ENCODE results near the gene DNAJB1.
A peak's percentile ranks its signal among the peaks of the same experiment; 100 is the strongest.
"Not testable (repeated sequence)": the region's sequence is repeated elsewhere in the genome, so short reads cannot be mapped to it uniquely, and the experiment has no call there.

The DNAJB1 gene

GRCh38 chr19:14545716-14546082 lies 27.5 kb upstream of the DNAJB1 start:
- no peaks in the 10 kb centered on the region for H3K9me3 Mint-ChIP-seq
- no peak overlapping the region for H3K4me3 Mint-ChIP-seq
- no peaks in the 10 kb centered on the region for H3K27me3 Mint-ChIP-seq
- DNase-seq (ENCODE audit: low spot score in 2 of 2) (no peak), ATAC-seq (replicated peaks; ENCODE audit: extremely low read depth, poor library complexity, severe bottlenecking) (no peak)
- H3K4me1 Mint-ChIP-seq = peaks cover 29% of the 10 kb centered on the region
- peaks cover 27% of the 10 kb centered on the region for H3K36me3 Mint-ChIP-seq (ENCODE audit: insufficient read depth)
- no peak overlapping the region for H3K27ac Mint-ChIP-seq (ENCODE audit: low read depth)

GRCh38 chr19:14544977-14545715 lies 26.9 kb upstream of the DNAJB1 start:
- Mint-ChIP-seq H3K4me3 (no peak overlapping the region), H3K9me3 (no peaks in the 10 kb centered on the region), H3K27ac (ENCODE audit: low read depth) (no peak overlapping the region), H3K27me3 (no peaks in the 10 kb centered on the region), H3K36me3 (ENCODE audit: insufficient read depth) (peaks cover 26% of the 10 kb centered on the region), H3K4me1 (peaks cover 27% of the 10 kb centered on the region)
- ATAC-seq (replicated peaks; ENCODE audit: extremely low read depth, poor library complexity, severe bottlenecking) (no peak), DNase-seq (ENCODE audit: low spot score in 2 of 2) (no peak)

- Mint-ChIP-seq H3K4me1 (peaks cover 22% of the 10 kb centered on the region), H3K9me3 (no peaks in the 10 kb centered on the region), H3K4me3 (no peak overlapping the region), H3K27ac (ENCODE audit: low read depth) (no peak overlapping the region), H3K36me3 (ENCODE audit: insufficient read depth) (peaks cover 26% of the 10 kb centered on the region), H3K27me3 (no peaks in the 10 kb centered on the region)
- ATAC-seq (replicated peaks; ENCODE audit: extremely low read depth, poor library complexity, severe bottlenecking) (no peak), DNase-seq (ENCODE audit: low spot score in 2 of 2) (no peak)
Observed at GRCh38 chr19:14544047-14544446, 25.9 kb upstream of the DNAJB1 start.

GRCh38 chr19:14542711-14543328 lies 24.6 kb upstream of the DNAJB1 start:
- Mint-ChIP-seq H3K27me3 (no peaks in the 10 kb centered on the region), H3K27ac (ENCODE audit: low read depth) (no peak overlapping the region), H3K9me3 (no peaks in the 10 kb centered on the region), H3K4me1 (peaks cover 26% of the 10 kb centered on the region), H3K4me3 (no peak overlapping the region), H3K36me3 (ENCODE audit: insufficient read depth) (peaks cover 19% of the 10 kb centered on the region)
- no peak for DNase-seq (ENCODE audit: low spot score in 2 of 2)
- ATAC-seq (replicated peaks; ENCODE audit: extremely low read depth, poor library complexity, severe bottlenecking) = no peak

- peaks cover 26% of the 10 kb centered on the region for H3K4me1 Mint-ChIP-seq
- H3K9me3 Mint-ChIP-seq; DNase-seq (ENCODE audit: low spot score in 2 of 2); H3K4me3 Mint-ChIP-seq; H3K27me3 Mint-ChIP-seq; H3K27ac Mint-ChIP-seq (ENCODE audit: low read depth); ATAC-seq (replicated peaks; ENCODE audit: extremely low read depth, poor library complexity, severe bottlenecking): not testable (repeated sequence)
- H3K36me3 Mint-ChIP-seq (ENCODE audit: insufficient read depth) = peaks cover 21% of the 10 kb centered on the region
Observed at GRCh38 chr19:14541979-14542378, 23.8 kb upstream of the DNAJB1 start.

- peaks cover 19% of the 10 kb centered on the region for H3K36me3 Mint-ChIP-seq (ENCODE audit: insufficient read depth)
- H3K27ac Mint-ChIP-seq (ENCODE audit: low read depth) = no peak overlapping the region
- H3K9me3 Mint-ChIP-seq = no peaks in the 10 kb centered on the region
- H3K4me1 Mint-ChIP-seq = peaks cover 26% of the 10 kb centered on the region
- no peaks in the 10 kb centered on the region for H3K27me3 Mint-ChIP-seq
- ATAC-seq (replicated peaks; ENCODE audit: extremely low read depth, poor library complexity, severe bottlenecking) (no peak), DNase-seq (ENCODE audit: low spot score in 2 of 2) (no peak)
- H3K4me3 Mint-ChIP-seq = no peak overlapping the region
Observed at GRCh38 chr19:14540741-14541525, 22.7 kb upstream of the DNAJB1 start.

GRCh38 chr19:14536926-14537692 lies 18.9 kb upstream of the DNAJB1 start:
- no peak overlapping the region for H3K4me3 Mint-ChIP-seq
- H3K4me1 Mint-ChIP-seq = peaks cover 15% of the 10 kb centered on the region
- ATAC-seq (replicated peaks; ENCODE audit: extremely low read depth, poor library complexity, severe bottlenecking) = no peak
- no peaks in the 10 kb centered on the region for H3K27me3 Mint-ChIP-seq
- no peak for DNase-seq (ENCODE audit: low spot score in 2 of 2)
- H3K36me3 Mint-ChIP-seq (ENCODE audit: insufficient read depth) = peaks cover 16% of the 10 kb centered on the region
- H3K27ac Mint-ChIP-seq (ENCODE audit: low read depth) = no peak overlapping the region
- no peaks in the 10 kb centered on the region for H3K9me3 Mint-ChIP-seq

- no peaks in the 10 kb centered on the region for H3K9me3 Mint-ChIP-seq
Observed at GRCh38 chr19:14533450-14533849, 15.3 kb upstream of the DNAJB1 start.

GRCh38 chr19:14530506-14530905 lies 12.3 kb upstream of the DNAJB1 start:
- Mint-ChIP-seq H3K9me3 (no peaks in the 10 kb centered on the region), H3K4me1 (peaks cover 13% of the 10 kb centered on the region), H3K36me3 (ENCODE audit: insufficient read depth) (peaks cover 21% of the 10 kb centered on the region), H3K4me3 (peak overlapping the region; percentile 97), H3K27me3 (no peaks in the 10 kb centered on the region), H3K27ac (ENCODE audit: low read depth) (no peak overlapping the region)
- ATAC-seq (replicated peaks; ENCODE audit: extremely low read depth, poor library complexity, severe bottlenecking) (no peak), DNase-seq (ENCODE audit: low spot score in 2 of 2) (no peak)

More at GRCh38 chr19:14533450-14533849, 15.3 kb upstream of the DNAJB1 start:
- H3K4me3 Mint-ChIP-seq = no peak overlapping the region
- peaks cover 18% of the 10 kb centered on the region for H3K4me1 Mint-ChIP-seq
- H3K36me3 Mint-ChIP-seq (ENCODE audit: insufficient read depth) = peaks cover 23% of the 10 kb centered on the region
- no peak overlapping the region for H3K27ac Mint-ChIP-seq (ENCODE audit: low read depth)
- ATAC-seq (replicated peaks; ENCODE audit: extremely low read depth, poor library complexity, severe bottlenecking) (no peak), DNase-seq (ENCODE audit: low spot score in 2 of 2) (no peak)
- no peaks in the 10 kb centered on the region for H3K27me3 Mint-ChIP-seq

GRCh38 chr19:14530005-14530348 lies 11.8 kb upstream of the DNAJB1 start:
- ATAC-seq (replicated peaks; ENCODE audit: extremely low read depth, poor library complexity, severe bottlenecking) (peak; percentile 5), DNase-seq (ENCODE audit: low spot score in 2 of 2) (no peak)
- peaks cover 21% of the 10 kb centered on the region for H3K36me3 Mint-ChIP-seq (ENCODE audit: insufficient read depth)
- peak overlapping the region; percentile 99 for H3K27ac Mint-ChIP-seq (ENCODE audit: low read depth)
- peaks cover 13% of the 10 kb centered on the region for H3K4me1 Mint-ChIP-seq
- peak overlapping the region; percentile 97 for H3K4me3 Mint-ChIP-seq
- H3K9me3 Mint-ChIP-seq = no peaks in the 10 kb centered on the region
- no peaks in the 10 kb centered on the region for H3K27me3 Mint-ChIP-seq

GRCh38 chr19:14529254-14530004 lies 11.2 kb upstream of the DNAJB1 start, which contains the start of gene TECR:
TECR (plus strand) TSS chr19:14529594; CDS start chr19:14529697, 103 bp downstream.
- Mint-ChIP-seq H3K4me1 (peaks cover 13% of the 10 kb centered on the region), H3K27me3 (no peaks in the 10 kb centered on the region), H3K36me3 (ENCODE audit: insufficient read depth) (peaks cover 21% of the 10 kb centered on the region), H3K27ac (ENCODE audit: low read depth) (peak within 1 kb of the TSS; percentile 99), H3K4me3 (peak within 1 kb of the TSS; percentile 97), H3K9me3 (no peaks in the 10 kb centered on the region)
- DNase-seq (ENCODE audit: low spot score in 2 of 2) (peak; percentile 99 to 100), ATAC-seq (replicated peaks; ENCODE audit: extremely low read depth, poor library complexity, severe bottlenecking) (peak; percentile 95)
